HepG2 (cell line): ENCODE data around the gene ZBTB14. TPM values are rescaled to one million over a fixed set of nuclear protein-coding genes. Genes with fewer than 3 reads are reported as not detected.

Source experiments
- AGO1 ChIP-seq: fragments of 200-400 bp; formaldehyde crosslinking; IDR thresholded peaks from 2 replicates; pipeline ENCODE4 v1.6.1; 2017; ENCODE audit warnings: mild to moderate bottlenecking, low read depth, low read length, moderate library complexity; ENCODE audit not compliant: poor library complexity, severe bottlenecking
- AHR ChIP-seq: IDR thresholded peaks from 2 replicates; pipeline ENCODE4 v1.6.1; 2018; ENCODE audit warnings: missing genetic modification reagents, missing compliant biosample characterization
- CBX1 ChIP-seq: IDR thresholded peaks from one replicate; pipeline ENCODE4 v1.6.1; 2016; ENCODE audit warnings: antibody characterized with exemption, low read depth
- CHCHD3 ChIP-seq: sonication (generic); formaldehyde crosslinking; IDR thresholded peaks from 2 replicates; pipeline ENCODE4 v1.8.0; 2022; ENCODE audit warnings: mild to moderate bottlenecking, missing genetic modification reagents, moderate library complexity
- ELK4 ChIP-seq: sonication (generic); formaldehyde crosslinking; IDR thresholded peaks from 2 replicates; pipeline ENCODE4 v1.9.0; 2021; ENCODE audit warnings: missing genetic modification reagents, borderline replicate concordance
- GFI1 ChIP-seq: sonication (generic); formaldehyde crosslinking; IDR thresholded peaks from 2 replicates; pipeline ENCODE4 v1.5.0; 2020; ENCODE audit warnings: missing genetic modification reagents, mild to moderate bottlenecking, borderline replicate concordance
- KLF16 ChIP-seq, 2 experiments: sonication (generic) in 1 of 2; formaldehyde crosslinking in 1 of 2; IDR thresholded peaks; 2 replicates each; pipeline versions ENCODE4 v1.6.1 to v1.8.0; 2016 to 2023; ENCODE audit warnings: missing genetic modification reagents in 2 of 2, missing compliant biosample characterization in 1 of 2
- MAZ ChIP-seq, 2 experiments: sonication (generic) in 1 of 2; formaldehyde crosslinking in 1 of 2; IDR thresholded peaks; 2 replicates each; pipeline versions ENCODE4 v1.5.0 to v1.6.1; 2012 to 2020; ENCODE audit warnings: low read depth in 2 of 2, mild to moderate bottlenecking in 2 of 2, borderline replicate concordance in 1 of 2, improper control_type of control experiment in 1 of 2, low read length in 1 of 2, missing genetic modification reagents in 1 of 2, moderate library complexity in 1 of 2
- MIER3 ChIP-seq: IDR thresholded peaks from 2 replicates; pipeline ENCODE4 v1.6.1; 2016; ENCODE audit warnings: missing compliant biosample characterization, borderline replicate concordance
- RBM22 ChIP-seq: fragments of 200-400 bp; formaldehyde crosslinking; optimal IDR thresholded peaks from 2 replicates; pipeline ENCODE3; 2017; ENCODE audit warnings: mild to moderate bottlenecking, low read length, moderate library complexity
- SIX1 ChIP-seq: sonication (generic); formaldehyde crosslinking; IDR thresholded peaks from 2 replicates; pipeline ENCODE4 v1.4.0; 2020; ENCODE audit warnings: missing genetic modification reagents, borderline replicate concordance
- SMYD3 ChIP-seq: sonication (generic); formaldehyde crosslinking; IDR thresholded peaks from 2 replicates; pipeline ENCODE4 v1.8.1; 2023; ENCODE audit warnings: mild to moderate bottlenecking, missing genetic modification reagents
- ZFP1 ChIP-seq: IDR thresholded peaks from 2 replicates; pipeline ENCODE4 v1.6.1; 2016
- ZNF143 ChIP-seq: sonication (generic); formaldehyde crosslinking; IDR thresholded peaks from 2 replicates; pipeline ENCODE4 v1.4.0; 2020; ENCODE audit warnings: missing genetic modification reagents
- ZNF232 ChIP-seq: sonication (generic); formaldehyde crosslinking; IDR thresholded peaks from 2 replicates; pipeline ENCODE4 v1.4.0; 2020; ENCODE audit warnings: missing genetic modification reagents, borderline replicate concordance
- ZNF350 ChIP-seq: sonication (generic); formaldehyde crosslinking; IDR thresholded peaks from 2 replicates; pipeline ENCODE4 v1.4.0; 2020; ENCODE audit warnings: mild to moderate bottlenecking, low read depth, missing genetic modification reagents, borderline replicate concordance
- ZNF512 ChIP-seq: sonication (generic); formaldehyde crosslinking; IDR thresholded peaks from 2 replicates; pipeline ENCODE4 v1.4.0; 2020; ENCODE audit warnings: mild to moderate bottlenecking, missing genetic modification reagents
- ZNF780A ChIP-seq: sonication (generic); formaldehyde crosslinking; IDR thresholded peaks from 2 replicates; pipeline ENCODE4 v1.8.0; 2022; ENCODE audit warnings: mild to moderate bottlenecking, missing genetic modification reagents, moderate library complexity
- ZNF883 ChIP-seq: sonication (generic); formaldehyde crosslinking; IDR thresholded peaks from 2 replicates; pipeline ENCODE4 v1.5.1; 2020; ENCODE audit warnings: mild to moderate bottlenecking, missing genetic modification reagents; ENCODE audit errors: not compliant biosample characterization
- polyA plus RNA-seq, 8 experiments: library from polyadenylated mRNA; depleted of rRNA in 3 of 8; stranded (reverse) in 7 of 8; unstranded in 1 of 8; fragments of >200 nt; fragmentation: Illumina TruSeq in 4 of 8; extraction: Trizol in 4 of 8; gene quantifications; 2 replicates each; pipeline versions ENCODE4 v1.2.1 to v1.2.3, GENCODE V29; 2011 to 2016; ENCODE audit warnings: low read depth in 4 of 8, missing spikeins in 1 of 8, mixed read lengths in 1 of 8; ENCODE audit not compliant: insufficient read depth in 1 of 8
- total RNA-seq, 5 experiments: library from RNA; depleted of rRNA; stranded (reverse); fragments of >200 nt; fragmentation: Illumina TruSeq; extraction: Trizol; gene quantifications; 2 replicates each; pipeline ENCODE4 v1.2.3, GENCODE V29; 2016; ENCODE audit warnings: low read depth in 1 of 5
- TF ChIP-seq, protein P1 (sequence below): conservative IDR thresholded peaks from 2 replicates; pipeline ENCODE4 v1.6.1; 2018; ENCODE audit warnings: missing genetic modification reagents
- TF ChIP-seq, protein P2 (sequence below): sonication (generic); formaldehyde crosslinking; IDR thresholded peaks from 2 replicates; pipeline ENCODE4 v1.8.0; 2023; ENCODE audit warnings: mild to moderate bottlenecking, missing genetic modification reagents
- TF ChIP-seq, protein P3 (sequence below): sonication (generic); formaldehyde crosslinking; IDR thresholded peaks from 2 replicates; pipeline ENCODE4 v1.4.0; 2020; ENCODE audit warnings: missing genetic modification reagents

ZBTB14 gene
- total and polyA plus RNA-seq, 2 of the 13 experiments (the other 11 are each of a cell fraction or from before 2014, with no cell fraction given): 8.0 to 14.4 TPM

GRCh38 chr18:5296706-5297320, 1.3 kb upstream of the ZBTB14 start (continued):
- TF ChIP-seq ZNF512 (no peak), MIER3 (CRISPR knock-in tag) (no peak), CHCHD3 (CRISPR knock-in tag) (no peak), ELK4 (CRISPR knock-in tag) (no peak), ZFP1 (CRISPR knock-in tag) (no peak), MAZ (IDR thresholded peaks at IDR 0.05; ENCODE audit: borderline replicate concordance, low read depth, low read length) (no peak), MAZ (CRISPR knock-in tag; IDR thresholded peaks at IDR 0.05; ENCODE audit: low read depth) (no peak), ZNF232 (CRISPR knock-in tag) (0 out of 2 replicates have a peak, but pooled peaks have one; percentile 27), SIX1 (CRISPR knock-in tag) (no peak), SMYD3 (CRISPR knock-in tag) (no peak), CBX1 (no peak), ZNF143 (CRISPR knock-in tag) (no peak), ZNF350 (CRISPR knock-in tag) (no peak), KLF16 (CRISPR knock-in tag; IDR thresholded peaks at IDR 0.05) (no peak), AHR (peak; percentile 68; the same call in 1 of the 2 replicates), ZNF780A (CRISPR knock-in tag) (no peak), ZNF883 (CRISPR knock-in tag) (no peak), GFI1 (CRISPR knock-in tag) (no peak), AGO1 (no peak), RBM22 (no peak)
- TF ChIP-seq, protein P1, sequence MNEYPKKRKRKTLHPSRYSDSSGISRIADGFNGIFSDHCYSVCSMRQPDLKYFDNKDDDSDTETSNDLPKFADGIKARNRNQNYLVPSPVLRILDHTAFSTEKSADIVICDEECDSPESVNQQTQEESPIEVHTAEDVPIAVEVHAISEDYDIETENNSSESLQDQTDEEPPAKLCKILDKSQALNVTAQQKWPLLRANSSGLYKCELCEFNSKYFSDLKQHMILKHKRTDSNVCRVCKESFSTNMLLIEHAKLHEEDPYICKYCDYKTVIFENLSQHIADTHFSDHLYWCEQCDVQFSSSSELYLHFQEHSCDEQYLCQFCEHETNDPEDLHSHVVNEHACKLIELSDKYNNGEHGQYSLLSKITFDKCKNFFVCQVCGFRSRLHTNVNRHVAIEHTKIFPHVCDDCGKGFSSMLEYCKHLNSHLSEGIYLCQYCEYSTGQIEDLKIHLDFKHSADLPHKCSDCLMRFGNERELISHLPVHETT: no peak
- TF ChIP-seq, protein P2, sequence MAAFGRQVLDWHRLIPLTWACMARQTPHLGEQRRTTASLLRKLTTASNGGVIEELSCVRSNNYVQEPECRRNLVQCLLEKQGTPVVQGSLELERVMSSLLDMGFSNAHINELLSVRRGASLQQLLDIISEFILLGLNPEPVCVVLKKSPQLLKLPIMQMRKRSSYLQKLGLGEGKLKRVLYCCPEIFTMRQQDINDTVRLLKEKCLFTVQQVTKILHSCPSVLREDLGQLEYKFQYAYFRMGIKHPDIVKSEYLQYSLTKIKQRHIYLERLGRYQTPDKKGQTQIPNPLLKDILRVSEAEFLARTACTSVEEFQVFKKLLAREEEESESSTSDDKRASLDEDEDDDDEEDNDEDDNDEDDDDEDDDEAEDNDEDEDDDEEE (CRISPR knock-in tag): no peak
- TF ChIP-seq, protein P3, sequence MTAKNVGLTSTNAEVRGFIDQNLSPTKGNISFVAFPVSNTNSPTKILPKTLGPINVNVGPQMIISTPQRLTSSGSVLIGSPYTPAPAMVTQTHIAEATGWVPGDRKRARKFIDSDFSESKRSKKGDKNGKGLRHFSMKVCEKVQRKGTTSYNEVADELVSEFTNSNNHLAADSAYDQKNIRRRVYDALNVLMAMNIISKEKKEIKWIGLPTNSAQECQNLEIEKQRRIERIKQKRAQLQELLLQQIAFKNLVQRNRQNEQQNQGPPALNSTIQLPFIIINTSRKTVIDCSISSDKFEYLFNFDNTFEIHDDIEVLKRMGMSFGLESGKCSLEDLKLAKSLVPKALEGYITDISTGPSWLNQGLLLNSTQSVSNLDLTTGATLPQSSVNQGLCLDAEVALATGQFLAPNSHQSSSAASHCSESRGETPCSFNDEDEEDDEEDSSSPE (CRISPR knock-in tag): peak; percentile 53; the same call in 1 of the 2 replicates
